GM12878 (cell line): ENCODE data around the gene MACF1.

Experiments
- CBX3 ChIP-seq: fragments of 200-600 bp; sonication (generic); IDR thresholded peaks from 2 replicates; pipeline ENCODE4 v1.6.1; 2016; ENCODE audit warnings: low read depth, borderline replicate concordance
- CHD2 ChIP-seq: IDR thresholded peaks from 2 replicates; pipeline ENCODE4 v1.6.1; 2011; ENCODE audit warnings: low read depth, low read length, improper control_type of control experiment, borderline replicate concordance
- CREB1 ChIP-seq: IDR thresholded peaks from 2 replicates; pipeline ENCODE4 v1.6.1; 2012; ENCODE audit warnings: low read depth, mild to moderate bottlenecking, inconsistent platforms
- CTCF ChIP-seq, 3 experiments: IDR thresholded peaks in 2 of 3; conservative IDR thresholded peaks in 1 of 3; 2 replicates each; pipeline ENCODE4 v1.5.1; 2011; ENCODE audit warnings: low read depth in 3 of 3, low read length in 3 of 3, mild to moderate bottlenecking in 3 of 3, control low read depth in 2 of 3, moderate library complexity in 2 of 3, inconsistent platforms in 1 of 3, mixed read lengths in 1 of 3; ENCODE audit not compliant: control insufficient read depth in 2 of 3, insufficient read depth in 1 of 3; ENCODE audit errors: extremely low read depth in 1 of 3
- EGR1 ChIP-seq, 2 experiments: IDR thresholded peaks; 1 replicate in 1 of 2; 2 replicates in 1 of 2; pipeline ENCODE4 v1.6.1; 2011 to 2012; ENCODE audit warnings: low read depth in 2 of 2, low read length in 2 of 2, borderline replicate concordance in 1 of 2, mild to moderate bottlenecking in 1 of 2, moderate library complexity in 1 of 2
- EZH2 ChIP-seq: IDR thresholded peaks from 2 replicates; pipeline ENCODE4 v1.6.1; 2012; ENCODE audit warnings: low read depth, mild to moderate bottlenecking, control low read depth, inconsistent platforms, low read length, borderline replicate concordance; ENCODE audit not compliant: control insufficient read depth
- MXI1 ChIP-seq: fragments of 150-350 bp; IDR thresholded peaks from 2 replicates; pipeline ENCODE4 v1.6.1; 2011; ENCODE audit warnings: low read depth, mild to moderate bottlenecking, inconsistent platforms, low read length, improper control_type of control experiment
- NFYB ChIP-seq: IDR thresholded peaks from 2 replicates; pipeline ENCODE4 v1.6.1; 2011; ENCODE audit warnings: low read depth, mild to moderate bottlenecking, low read length, improper control_type of control experiment, moderate library complexity; ENCODE audit not compliant: insufficient read depth
- POLR2AphosphoS5 ChIP-seq: IDR thresholded peaks from 2 replicates; pipeline ENCODE4 v1.6.1; 2011; ENCODE audit warnings: mild to moderate bottlenecking, low read length, inconsistent platforms
- RCOR1 ChIP-seq: conservative IDR thresholded peaks from 2 replicates; pipeline ENCODE4 v1.6.1; 2012; ENCODE audit warnings: low read depth, low read length, improper control_type of control experiment
- SMAD1 ChIP-seq: fragments of 450-650 bp; IDR thresholded peaks from 2 replicates; pipeline ENCODE4 v1.6.1; 2018; ENCODE audit warnings: mild to moderate bottlenecking, low read depth; ENCODE audit not compliant: partially characterized antibody
- SRF ChIP-seq, 2 experiments: IDR thresholded peaks; 2 replicates each; pipeline ENCODE4 v1.6.1; 2011; ENCODE audit warnings: low read depth in 2 of 2, low read length in 2 of 2, mild to moderate bottlenecking in 1 of 2, moderate library complexity in 1 of 2
- YBX1 ChIP-seq: fragments of 450-650 bp; IDR thresholded peaks from 2 replicates; pipeline ENCODE4 v1.6.1; 2016; ENCODE audit warnings: antibody characterized with exemption
- ZNF274 ChIP-seq: IDR thresholded peaks from one replicate; pipeline ENCODE4 v1.8.0; 2011; ENCODE audit not compliant: insufficient read length, insufficient read depth

GRCh38 chr1:39295901-39296300, 91.4 kb downstream of the MACF1 start:
- TF ChIP-seq CREB1 (no peak), MXI1 (no peak), NFYB (no peak), CBX3 (no peak), EZH2 (no peak), RCOR1 (no peak), SMAD1 (no peak), YBX1 (no peak), EGR1 (IDR thresholded peaks at IDR 0.05; ENCODE audit: borderline replicate concordance in 1 of 2, low read depth in 2 of 2, low read length in 2 of 2) (no peak), POLR2AphosphoS5 (no peak), CTCF (IDR thresholded peaks at IDR 0.05 in 2 of 3, conservative IDR thresholded peaks at IDR 0.05 in 1 of 3; ENCODE audit: control insufficient read depth in 2 of 3, extremely low read depth in 1 of 3, insufficient read depth in 1 of 3, low read depth in 3 of 3, low read length in 3 of 3) (no peak), CHD2 (no peak), ZNF274 (no peak), SRF (IDR thresholded peaks at IDR 0.05; ENCODE audit: low read depth in 2 of 2, low read length in 2 of 2) (no peak)
